ENCODE results near the gene IPO11. TPM values are rescaled to one million over a fixed set of nuclear protein-coding genes. Genes with fewer than 3 reads are reported as not detected.

Gene IPO11
- total RNA-seq (21.6 TPM), polyA plus RNA-seq (ENCODE audit: insufficient read depth in 1 of 8, insufficient read length in 8 of 8, low replicate concordance in 1 of 8) (10 to 100 TPM; 20.0 to 27.7 (median 22.5) TPM)
- long read RNA-seq, donor 1: 0 reads
- long read RNA-seq, donor 2: 0 reads
- long read RNA-seq, donor 3, partial matches to known transcripts: 0 of 2 reads
- long read RNA-seq, donor 3, other reads (novel, unspliced or antisense): 0 of 2 reads
- long read RNA-seq, donor 4, partial matches to known transcripts: 0 of 3 reads
- long read RNA-seq, donor 4, other reads (novel, unspliced or antisense): 0 of 3 reads
- long read RNA-seq, donor 5, full-length matches to known transcripts: 10 of 21 reads
- long read RNA-seq, donor 5, partial matches to known transcripts: 11 of 21 reads
- long read RNA-seq, donor 5, other reads (novel, unspliced or antisense): 0 of 21 reads
- long read RNA-seq, donor 6, transcript IPO11-203 (4 exons, 1,725 nt): major isoform, 8 of 19 reads
- long read RNA-seq, donor 6, partial matches to known transcripts: 11 of 19 reads
- long read RNA-seq, donor 6, other reads (novel, unspliced or antisense): 0 of 19 reads
- long read RNA-seq, donor 7, full-length matches to known transcripts: 6 of 6 reads
- long read RNA-seq, donor 7, partial matches to known transcripts: 0 of 6 reads
- long read RNA-seq, donor 7, other reads (novel, unspliced or antisense): 0 of 6 reads
- long read RNA-seq, donor 8, full-length matches to known transcripts: 6 of 6 reads
- long read RNA-seq, donor 8, partial matches to known transcripts: 0 of 6 reads
- long read RNA-seq, donor 8, other reads (novel, unspliced or antisense): 0 of 6 reads
- long read RNA-seq, donor 9, full-length matches to known transcripts: 5 of 5 reads
- long read RNA-seq, donor 9, partial matches to known transcripts: 0 of 5 reads
- long read RNA-seq, donor 9, other reads (novel, unspliced or antisense): 0 of 5 reads
- long read RNA-seq, donor 10, partial matches to known transcripts: 0 of 4 reads
- long read RNA-seq, donor 10, other reads (novel, unspliced or antisense): 0 of 4 reads
- long read RNA-seq, donor 11, partial matches to known transcripts: 0 of 1 reads
- long read RNA-seq, donor 11, other reads (novel, unspliced or antisense): 0 of 1 reads

DNA sequence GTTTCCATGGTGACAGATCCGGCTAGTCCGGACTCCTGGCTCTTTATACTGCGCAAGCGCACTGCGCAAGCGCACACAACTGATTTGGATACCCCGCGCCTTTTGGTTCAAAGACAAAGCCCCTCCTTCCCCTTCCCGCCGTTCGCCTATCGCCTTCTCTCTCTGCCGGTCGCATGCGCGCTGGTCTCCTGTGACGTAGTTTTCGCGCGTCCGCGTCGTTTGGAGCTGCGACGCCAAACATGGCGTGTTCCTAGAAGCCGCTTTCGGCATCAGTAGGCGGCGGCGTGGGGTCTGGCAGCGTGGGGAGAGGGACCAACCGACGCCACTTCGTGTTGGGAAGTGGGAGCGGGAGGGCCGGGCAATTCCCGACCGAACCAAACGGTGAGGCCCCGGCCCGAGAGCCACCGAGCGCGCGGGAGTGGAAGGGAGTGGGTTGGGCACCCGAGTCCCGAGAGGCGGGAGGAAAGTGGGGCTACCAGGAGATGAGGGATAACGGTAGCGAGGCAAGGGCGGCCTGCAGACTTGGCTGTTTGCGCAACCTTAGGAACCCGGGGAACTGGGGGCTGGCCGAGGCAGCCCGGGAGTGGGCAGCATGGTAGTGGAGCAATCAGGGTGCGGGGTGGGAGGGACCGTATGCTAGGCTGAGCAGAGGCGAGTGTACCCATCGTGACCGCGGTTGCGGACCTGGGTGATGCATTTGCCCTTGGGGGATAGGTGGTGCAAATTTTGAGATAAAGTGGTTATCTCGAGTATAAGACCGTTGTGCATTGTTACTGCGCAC, at the start of gene IPO11:
Gene IPO11 (plus strand): TSS at position 215 of the 781 bp plus-strand sequence. CDS start 24,517 bp downstream, outside the sequence.
- 0% methylated on average over 63 of the region's 66 CpGs for WGBS (ENCODE audit: insufficient coverage)
- Histone ChIP-seq H3K36me3 (ENCODE audit: control insufficient read depth, insufficient read depth, low read length) (no peaks in the 10 kb centered on the region), H3K4me3 (ENCODE audit: low read length) (peak within 1 kb of the TSS; percentile 99), H3K4me1 (ENCODE audit: control insufficient read depth, insufficient read depth, low read length) (peaks cover 4% of the 10 kb centered on the region), H3K9me3 (replicated peaks; ENCODE audit: control insufficient read depth, low read depth, low read length) (no peaks in the 10 kb centered on the region), H3K27ac (ENCODE audit: low read length) (peak within 1 kb of the TSS; percentile 88), H3K27me3 (ENCODE audit: control insufficient read depth, insufficient read depth, low read length) (no peaks in the 10 kb centered on the region)
- DNase-seq: peak; percentile 100

- Histone ChIP-seq H3K36me3 (ENCODE audit: control insufficient read depth, insufficient read depth, low read length) (peaks cover 24% of the 10 kb centered on the region), H3K4me3 (ENCODE audit: low read length) (no peak overlapping the region), H3K4me1 (ENCODE audit: control insufficient read depth, insufficient read depth, low read length) (no peaks in the 10 kb centered on the region), H3K9me3 (replicated peaks; ENCODE audit: control insufficient read depth, low read depth, low read length) (no peaks in the 10 kb centered on the region), H3K27me3 (ENCODE audit: control insufficient read depth, insufficient read depth, low read length) (no peaks in the 10 kb centered on the region), H3K27ac (ENCODE audit: low read length) (no peak overlapping the region)
- no peak for DNase-seq
- WGBS (ENCODE audit: insufficient coverage): no CpG with 5 or more reads among the region's 2 CpGs
These were observed 43.5 kb upstream of the IPO11 start for GRCh38 chr5:62369039-62369438.

DNA sequence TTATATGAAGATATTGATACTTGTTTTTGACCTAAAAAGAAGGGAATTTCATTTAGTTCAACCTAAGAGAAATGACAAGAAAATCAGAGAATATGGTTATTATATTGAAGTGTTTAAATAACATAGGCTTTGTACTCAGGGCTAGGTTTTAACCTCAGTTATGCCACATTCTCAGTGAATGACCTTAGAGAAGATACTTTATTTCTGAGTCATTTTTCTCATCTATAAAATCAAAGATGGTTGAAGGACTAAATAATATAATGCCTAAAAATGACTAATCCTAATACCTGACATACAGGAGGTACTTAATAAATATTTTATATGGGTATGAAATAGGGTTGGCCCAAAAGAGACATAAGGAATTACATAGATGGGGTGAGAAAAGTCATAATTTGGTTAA, 41.2 kb upstream of the IPO11 start:
- Histone ChIP-seq H3K4me1 (ENCODE audit: control insufficient read depth, insufficient read depth, low read length) (no peaks in the 10 kb centered on the region), H3K4me3 (ENCODE audit: low read length) (no peak overlapping the region), H3K36me3 (ENCODE audit: control insufficient read depth, insufficient read depth, low read length) (peaks cover 18% of the 10 kb centered on the region)

GRCh38 chr5:62372600-62372999, 40.0 kb upstream of the IPO11 start:
- Histone ChIP-seq H3K27me3 (ENCODE audit: control insufficient read depth, insufficient read depth, low read length) (no peaks in the 10 kb centered on the region), H3K27ac (ENCODE audit: low read length) (no peak overlapping the region), H3K4me1 (ENCODE audit: control insufficient read depth, insufficient read depth, low read length) (no peaks in the 10 kb centered on the region), H3K36me3 (ENCODE audit: control insufficient read depth, insufficient read depth, low read length) (peaks cover 21% of the 10 kb centered on the region), H3K4me3 (ENCODE audit: low read length) (no peak overlapping the region), H3K9me3 (replicated peaks; ENCODE audit: control insufficient read depth, low read depth, low read length) (no peaks in the 10 kb centered on the region)
- no peak for DNase-seq
- 93% methylated on average over 2 of the region's 3 CpGs for WGBS (ENCODE audit: insufficient coverage)

More for the DNA sequence above, 41.2 kb upstream of the IPO11 start:
- Histone ChIP-seq H3K9me3 (replicated peaks; ENCODE audit: control insufficient read depth, low read depth, low read length) (no peaks in the 10 kb centered on the region), H3K27ac (ENCODE audit: low read length) (no peak overlapping the region), H3K27me3 (ENCODE audit: control insufficient read depth, insufficient read depth, low read length) (no peaks in the 10 kb centered on the region)
- DNase-seq: no peak

DNA sequence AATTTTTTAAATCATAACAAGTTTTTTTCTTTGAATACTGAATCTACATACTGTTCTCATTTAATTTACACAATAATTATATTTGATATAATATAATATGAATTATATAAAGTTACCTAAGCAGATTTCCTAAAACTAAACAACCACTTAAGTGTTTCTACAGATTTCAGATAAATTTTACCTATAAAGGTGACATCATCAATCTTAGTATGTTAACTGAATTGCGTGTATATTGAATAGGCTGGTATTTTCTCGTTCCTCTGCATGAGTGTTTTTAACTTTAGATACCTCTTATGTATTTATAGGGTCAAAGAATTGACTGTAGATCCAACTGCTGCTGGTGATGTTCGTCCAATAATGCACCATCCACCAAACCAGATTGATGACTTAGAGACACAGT, 39.2 kb upstream of the IPO11 start:
- Histone ChIP-seq H3K27ac (ENCODE audit: low read length) (no peak overlapping the region), H3K36me3 (ENCODE audit: control insufficient read depth, insufficient read depth, low read length) (peaks cover 26% of the 10 kb centered on the region), H3K4me1 (ENCODE audit: control insufficient read depth, insufficient read depth, low read length) (no peaks in the 10 kb centered on the region), H3K4me3 (ENCODE audit: low read length) (no peak overlapping the region), H3K9me3 (replicated peaks; ENCODE audit: control insufficient read depth, low read depth, low read length) (no peaks in the 10 kb centered on the region), H3K27me3 (ENCODE audit: control insufficient read depth, insufficient read depth, low read length) (no peaks in the 10 kb centered on the region)
- DNase-seq: no peak
- WGBS (ENCODE audit: insufficient coverage): no CpG with 5 or more reads among the region's 3 CpGs

DNA sequence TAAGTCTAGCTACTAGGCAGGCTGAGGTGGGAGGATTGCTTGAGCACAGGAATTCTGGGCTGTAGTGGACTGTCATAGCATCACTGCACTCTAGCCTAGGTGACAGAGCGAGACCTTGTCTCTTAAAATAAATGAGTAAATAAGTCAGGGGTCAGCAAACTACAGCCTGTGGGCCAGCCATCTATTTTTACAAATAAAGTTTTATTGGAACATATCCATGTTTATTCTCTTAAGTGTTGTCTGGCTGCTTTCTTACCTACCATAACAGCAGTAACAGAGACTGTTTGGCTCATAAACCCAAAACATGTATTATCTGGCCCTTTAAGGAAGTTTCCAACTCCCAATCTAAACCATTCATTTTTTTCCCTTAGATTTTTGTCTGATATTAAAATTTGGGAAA, 38.5 kb upstream of the IPO11 start:
- peaks cover 30% of the 10 kb centered on the region for H3K36me3 ChIP-seq (ENCODE audit: control insufficient read depth, insufficient read depth, low read length)
- no peaks in the 10 kb centered on the region for H3K4me1 ChIP-seq (ENCODE audit: control insufficient read depth, insufficient read depth, low read length)
- H3K4me3 ChIP-seq (ENCODE audit: low read length): no peak overlapping the region
- no peak overlapping the region for H3K27ac ChIP-seq (ENCODE audit: low read length)
- H3K9me3 ChIP-seq (replicated peaks; ENCODE audit: control insufficient read depth, low read depth, low read length): no peaks in the 10 kb centered on the region
- WGBS (ENCODE audit: insufficient coverage): no CpG with 5 or more reads among the region's 1 CpG
- H3K27me3 ChIP-seq (ENCODE audit: control insufficient read depth, insufficient read depth, low read length): no peaks in the 10 kb centered on the region
- DNase-seq: no peak

GRCh38 chr5:62375627-62376026, 36.9 kb upstream of the IPO11 start:
- Histone ChIP-seq H3K27me3 (ENCODE audit: control insufficient read depth, insufficient read depth, low read length) (no peaks in the 10 kb centered on the region), H3K4me3 (ENCODE audit: low read length) (no peak overlapping the region), H3K9me3 (replicated peaks; ENCODE audit: control insufficient read depth, low read depth, low read length) (no peaks in the 10 kb centered on the region), H3K4me1 (ENCODE audit: control insufficient read depth, insufficient read depth, low read length) (no peaks in the 10 kb centered on the region), H3K27ac (ENCODE audit: low read length) (no peak overlapping the region), H3K36me3 (ENCODE audit: control insufficient read depth, insufficient read depth, low read length) (peaks cover 32% of the 10 kb centered on the region)
- no peak for DNase-seq

GRCh38 chr5:62376064-62376463, 36.5 kb upstream of the IPO11 start:
- peaks cover 31% of the 10 kb centered on the region for H3K36me3 ChIP-seq (ENCODE audit: control insufficient read depth, insufficient read depth, low read length)
- WGBS (ENCODE audit: insufficient coverage): 100% methylated on average over 1 of the region's 3 CpGs

GRCh38 chr5:62385131-62385530, 27.4 kb upstream of the IPO11 start:
- H3K4me3 ChIP-seq (ENCODE audit: low read length): no peak overlapping the region
- H3K4me1 ChIP-seq (ENCODE audit: control insufficient read depth, insufficient read depth, low read length): no peaks in the 10 kb centered on the region
- 80% methylated on average over 1 of the region's 4 CpGs for WGBS (ENCODE audit: insufficient coverage)
- H3K27ac ChIP-seq (ENCODE audit: low read length): no peak overlapping the region
- no peaks in the 10 kb centered on the region for H3K27me3 ChIP-seq (ENCODE audit: control insufficient read depth, insufficient read depth, low read length)
- no peaks in the 10 kb centered on the region for H3K9me3 ChIP-seq (replicated peaks; ENCODE audit: control insufficient read depth, low read depth, low read length)
- no peak for DNase-seq
- peaks cover 26% of the 10 kb centered on the region for H3K36me3 ChIP-seq (ENCODE audit: control insufficient read depth, insufficient read depth, low read length)

More at GRCh38 chr5:62376064-62376463, 36.5 kb upstream of the IPO11 start:
- Histone ChIP-seq H3K27ac (ENCODE audit: low read length) (no peak overlapping the region), H3K4me3 (ENCODE audit: low read length) (no peak overlapping the region), H3K27me3 (ENCODE audit: control insufficient read depth, insufficient read depth, low read length) (no peaks in the 10 kb centered on the region), H3K9me3 (replicated peaks; ENCODE audit: control insufficient read depth, low read depth, low read length) (no peaks in the 10 kb centered on the region), H3K4me1 (ENCODE audit: control insufficient read depth, insufficient read depth, low read length) (no peaks in the 10 kb centered on the region)
- no peak for DNase-seq

Data from muscle of leg (tissue), 16 donors.